ENCODE measurements around the gene NCDN. TPM values are rescaled to one million over a fixed set of nuclear protein-coding genes. Genes with fewer than 3 reads are reported as not detected.

NCDN gene
- total RNA-seq, 1 experiment from 2014 or later = 39.2 TPM

DNA sequence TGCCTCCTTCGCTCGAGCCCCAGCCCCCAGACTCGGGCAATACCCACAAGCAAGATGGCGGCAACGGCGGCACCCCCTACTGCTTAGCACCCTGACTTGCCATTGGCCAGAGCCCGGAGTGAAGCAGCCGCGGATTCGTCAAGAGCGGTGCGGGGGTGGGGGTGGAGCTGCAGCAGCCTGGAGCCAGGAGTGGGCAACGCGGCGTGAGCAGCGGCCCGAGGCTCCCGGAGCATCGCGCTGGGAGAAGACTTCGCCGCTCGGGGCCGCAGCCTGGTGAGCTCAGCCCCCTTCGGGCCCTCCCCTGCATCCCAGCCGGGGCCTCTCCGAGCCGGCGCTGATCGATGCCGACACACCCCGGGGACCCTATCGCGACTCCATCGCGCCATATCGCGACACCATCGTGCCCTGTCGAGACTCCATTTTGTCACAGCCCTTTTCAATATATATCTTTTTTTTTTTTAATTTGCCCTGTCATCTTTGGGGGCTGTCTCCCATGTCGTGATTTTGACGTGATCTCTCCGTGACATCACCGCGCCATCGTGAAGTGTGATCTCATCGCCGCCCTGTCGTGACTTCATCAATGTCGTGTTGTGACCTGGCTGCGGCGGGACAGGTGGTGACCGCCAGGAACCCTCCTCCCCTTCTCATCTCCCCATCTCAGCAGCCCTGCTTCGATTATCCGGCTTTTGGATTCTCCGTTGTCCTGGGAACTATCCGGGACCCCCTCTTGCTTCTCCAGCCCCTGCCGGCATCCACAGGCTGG is at the start of gene NCDN (continued):
- TF ChIP-seq PRDM15 (CRISPR knock-in tag; IDR thresholded peaks at IDR 0.05) = no peak
- TF ChIP-seq, protein P1, sequence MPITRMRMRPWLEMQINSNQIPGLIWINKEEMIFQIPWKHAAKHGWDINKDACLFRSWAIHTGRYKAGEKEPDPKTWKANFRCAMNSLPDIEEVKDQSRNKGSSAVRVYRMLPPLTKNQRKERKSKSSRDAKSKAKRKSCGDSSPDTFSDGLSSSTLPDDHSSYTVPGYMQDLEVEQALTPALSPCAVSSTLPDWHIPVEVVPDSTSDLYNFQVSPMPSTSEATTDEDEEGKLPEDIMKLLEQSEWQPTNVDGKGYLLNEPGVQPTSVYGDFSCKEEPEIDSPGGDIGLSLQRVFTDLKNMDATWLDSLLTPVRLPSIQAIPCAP (CRISPR knock-in tag; IDR thresholded peaks at IDR 0.05) = no peak
- TF ChIP-seq, protein P2, sequence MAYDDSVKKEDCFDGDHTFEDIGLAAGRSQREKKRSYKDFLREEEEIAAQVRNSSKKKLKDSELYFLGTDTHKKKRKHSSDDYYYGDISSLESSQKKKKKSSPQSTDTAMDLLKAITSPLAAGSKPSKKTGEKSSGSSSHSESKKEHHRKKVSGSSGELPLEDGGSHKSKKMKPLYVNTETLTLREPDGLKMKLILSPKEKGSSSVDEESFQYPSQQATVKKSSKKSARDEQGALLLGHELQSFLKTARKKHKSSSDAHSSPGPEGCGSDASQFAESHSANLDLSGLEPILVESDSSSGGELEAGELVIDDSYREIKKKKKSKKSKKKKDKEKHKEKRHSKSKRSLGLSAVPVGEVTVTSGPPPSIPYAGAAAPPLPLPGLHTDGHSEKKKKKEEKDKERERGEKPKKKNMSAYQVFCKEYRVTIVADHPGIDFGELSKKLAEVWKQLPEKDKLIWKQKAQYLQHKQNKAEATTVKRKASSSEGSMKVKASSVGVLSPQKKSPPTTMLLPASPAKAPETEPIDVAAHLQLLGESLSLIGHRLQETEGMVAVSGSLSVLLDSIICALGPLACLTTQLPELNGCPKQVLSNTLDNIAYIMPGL (CRISPR knock-in tag; IDR thresholded peaks at IDR 0.05) = no peak
- peak; percentile 46; the same call in 1 of the 2 replicates for TF ChIP-seq KAT7 (CRISPR knock-in tag; IDR thresholded peaks at IDR 0.05; ENCODE audit: borderline replicate concordance)
- no peak for TF ChIP-seq ZNF671 (CRISPR knock-in tag; IDR thresholded peaks at IDR 0.05)

- no peak overlapping the region for H3K27ac Mint-ChIP-seq
- peaks cover 18% of the 10 kb centered on the region for H3K36me3 Mint-ChIP-seq
- no peaks in the 10 kb centered on the region for H3K4me1 Mint-ChIP-seq
- ChIA-PET CTCF (interaction anchor here (1.2 kb wide), 1 partner anchor 9 kb away, joined by 3 read pairs; no protein-coding TSS in a partner anchor), POLR2A (no interaction called here)
- no peak for ATAC-seq
- H3K4me3 Mint-ChIP-seq = no peak overlapping the region
- H3K9me3 Mint-ChIP-seq = no peaks in the 10 kb centered on the region
- no peak for DNase-seq (ENCODE audit: low spot score)
- no peaks in the 10 kb centered on the region for H3K27me3 Mint-ChIP-seq (ENCODE audit: low read depth)
- TF ChIP-seq, protein P3, sequence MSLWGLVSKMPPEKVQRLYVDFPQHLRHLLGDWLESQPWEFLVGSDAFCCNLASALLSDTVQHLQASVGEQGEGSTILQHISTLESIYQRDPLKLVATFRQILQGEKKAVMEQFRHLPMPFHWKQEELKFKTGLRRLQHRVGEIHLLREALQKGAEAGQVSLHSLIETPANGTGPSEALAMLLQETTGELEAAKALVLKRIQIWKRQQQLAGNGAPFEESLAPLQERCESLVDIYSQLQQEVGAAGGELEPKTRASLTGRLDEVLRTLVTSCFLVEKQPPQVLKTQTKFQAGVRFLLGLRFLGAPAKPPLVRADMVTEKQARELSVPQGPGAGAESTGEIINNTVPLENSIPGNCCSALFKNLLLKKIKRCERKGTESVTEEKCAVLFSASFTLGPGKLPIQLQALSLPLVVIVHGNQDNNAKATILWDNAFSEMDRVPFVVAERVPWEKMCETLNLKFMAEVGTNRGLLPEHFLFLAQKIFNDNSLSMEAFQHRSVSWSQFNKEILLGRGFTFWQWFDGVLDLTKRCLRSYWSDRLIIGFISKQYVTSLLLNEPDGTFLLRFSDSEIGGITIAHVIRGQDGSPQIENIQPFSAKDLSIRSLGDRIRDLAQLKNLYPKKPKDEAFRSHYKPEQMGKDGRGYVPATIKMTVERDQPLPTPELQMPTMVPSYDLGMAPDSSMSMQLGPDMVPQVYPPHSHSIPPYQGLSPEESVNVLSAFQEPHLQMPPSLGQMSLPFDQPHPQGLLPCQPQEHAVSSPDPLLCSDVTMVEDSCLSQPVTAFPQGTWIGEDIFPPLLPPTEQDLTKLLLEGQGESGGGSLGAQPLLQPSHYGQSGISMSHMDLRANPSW (CRISPR knock-in tag; conservative IDR thresholded peaks at IDR 0.05; ENCODE audit: low read depth) = no peak
- no peak for TF ChIP-seq FOXP1 (CRISPR knock-in tag; IDR thresholded peaks at IDR 0.05; ENCODE audit: borderline replicate concordance)
- TF ChIP-seq, protein P4, sequence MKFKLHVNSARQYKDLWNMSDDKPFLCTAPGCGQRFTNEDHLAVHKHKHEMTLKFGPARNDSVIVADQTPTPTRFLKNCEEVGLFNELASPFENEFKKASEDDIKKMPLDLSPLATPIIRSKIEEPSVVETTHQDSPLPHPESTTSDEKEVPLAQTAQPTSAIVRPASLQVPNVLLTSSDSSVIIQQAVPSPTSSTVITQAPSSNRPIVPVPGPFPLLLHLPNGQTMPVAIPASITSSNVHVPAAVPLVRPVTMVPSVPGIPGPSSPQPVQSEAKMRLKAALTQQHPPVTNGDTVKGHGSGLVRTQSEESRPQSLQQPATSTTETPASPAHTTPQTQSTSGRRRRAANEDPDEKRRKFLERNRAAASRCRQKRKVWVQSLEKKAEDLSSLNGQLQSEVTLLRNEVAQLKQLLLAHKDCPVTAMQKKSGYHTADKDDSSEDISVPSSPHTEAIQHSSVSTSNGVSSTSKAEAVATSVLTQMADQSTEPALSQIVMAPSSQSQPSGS (CRISPR knock-in tag; IDR thresholded peaks at IDR 0.05; ENCODE audit: borderline replicate concordance, low read depth) = no peak
- no peak for TF ChIP-seq TEAD1 (CRISPR knock-in tag; IDR thresholded peaks at IDR 0.05)
- no peak for TF ChIP-seq MYBL2 (CRISPR knock-in tag; IDR thresholded peaks at IDR 0.05)
- no peak for TF ChIP-seq EMX1 (CRISPR knock-in tag; IDR thresholded peaks at IDR 0.05)
- TF ChIP-seq ZBTB21 (CRISPR knock-in tag; IDR thresholded peaks at IDR 0.05; ENCODE audit: borderline replicate concordance) = no peak
- TF ChIP-seq, protein P5, sequence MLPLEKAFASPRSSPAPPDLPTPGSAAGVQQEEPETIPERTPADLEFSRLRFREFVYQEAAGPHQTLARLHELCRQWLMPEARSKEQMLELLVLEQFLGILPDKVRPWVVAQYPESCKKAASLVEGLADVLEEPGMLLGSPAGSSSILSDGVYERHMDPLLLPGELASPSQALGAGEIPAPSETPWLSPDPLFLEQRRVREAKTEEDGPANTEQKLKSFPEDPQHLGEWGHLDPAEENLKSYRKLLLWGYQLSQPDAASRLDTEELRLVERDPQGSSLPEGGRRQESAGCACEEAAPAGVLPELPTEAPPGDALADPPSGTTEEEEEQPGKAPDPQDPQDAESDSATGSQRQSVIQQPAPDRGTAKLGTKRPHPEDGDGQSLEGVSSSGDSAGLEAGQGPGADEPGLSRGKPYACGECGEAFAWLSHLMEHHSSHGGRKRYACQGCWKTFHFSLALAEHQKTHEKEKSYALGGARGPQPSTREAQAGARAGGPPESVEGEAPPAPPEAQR (CRISPR knock-in tag; IDR thresholded peaks at IDR 0.05) = no peak
- TF ChIP-seq, protein P6, sequence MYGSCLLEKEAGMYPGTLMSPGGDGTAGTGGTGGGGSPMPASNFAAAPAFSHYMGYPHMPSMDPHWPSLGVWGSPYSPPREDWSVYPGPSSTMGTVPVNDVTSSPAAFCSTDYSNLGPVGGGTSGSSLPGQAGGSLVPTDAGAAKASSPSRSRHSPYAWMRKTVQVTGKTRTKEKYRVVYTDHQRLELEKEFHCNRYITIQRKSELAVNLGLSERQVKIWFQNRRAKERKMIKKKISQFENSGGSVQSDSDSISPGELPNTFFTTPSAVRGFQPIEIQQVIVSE (CRISPR knock-in tag; IDR thresholded peaks at IDR 0.05; ENCODE audit: borderline replicate concordance) = no peak
- TF ChIP-seq ZNF263 (CRISPR knock-in tag; IDR thresholded peaks at IDR 0.05; ENCODE audit: low read depth) = no peak
- TF ChIP-seq ATF3 (CRISPR knock-in tag; conservative IDR thresholded peaks at IDR 0.05) = no peak
- TF ChIP-seq SOX15 (CRISPR knock-in tag; IDR thresholded peaks at IDR 0.05) = no peak
- no peak for TF ChIP-seq MLX (CRISPR knock-in tag; IDR thresholded peaks at IDR 0.05)
- no peak for TF ChIP-seq ZMAT4 (CRISPR knock-in tag; IDR thresholded peaks at IDR 0.05)
- TF ChIP-seq, protein P7, sequence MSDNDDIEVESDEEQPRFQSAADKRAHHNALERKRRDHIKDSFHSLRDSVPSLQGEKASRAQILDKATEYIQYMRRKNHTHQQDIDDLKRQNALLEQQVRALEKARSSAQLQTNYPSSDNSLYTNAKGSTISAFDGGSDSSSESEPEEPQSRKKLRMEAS (CRISPR knock-in tag; IDR thresholded peaks at IDR 0.05) = no peak
Measured at GRCh38 chr1:35507947-35508346, 49.7 kb upstream of the NCDN start.

Measured in WTC11 (cell line).